NCI-H774 (cell line): ENCODE results near the gene DZIP3.
A peak's percentile ranks its signal among the peaks of the same experiment; 100 is the strongest.

Source experiments
- DNase-seq: peaks from one replicate; lab custom pipeline; 2025; lab: John Stamatoyannopoulos, UW

Gene DZIP3, protein sequence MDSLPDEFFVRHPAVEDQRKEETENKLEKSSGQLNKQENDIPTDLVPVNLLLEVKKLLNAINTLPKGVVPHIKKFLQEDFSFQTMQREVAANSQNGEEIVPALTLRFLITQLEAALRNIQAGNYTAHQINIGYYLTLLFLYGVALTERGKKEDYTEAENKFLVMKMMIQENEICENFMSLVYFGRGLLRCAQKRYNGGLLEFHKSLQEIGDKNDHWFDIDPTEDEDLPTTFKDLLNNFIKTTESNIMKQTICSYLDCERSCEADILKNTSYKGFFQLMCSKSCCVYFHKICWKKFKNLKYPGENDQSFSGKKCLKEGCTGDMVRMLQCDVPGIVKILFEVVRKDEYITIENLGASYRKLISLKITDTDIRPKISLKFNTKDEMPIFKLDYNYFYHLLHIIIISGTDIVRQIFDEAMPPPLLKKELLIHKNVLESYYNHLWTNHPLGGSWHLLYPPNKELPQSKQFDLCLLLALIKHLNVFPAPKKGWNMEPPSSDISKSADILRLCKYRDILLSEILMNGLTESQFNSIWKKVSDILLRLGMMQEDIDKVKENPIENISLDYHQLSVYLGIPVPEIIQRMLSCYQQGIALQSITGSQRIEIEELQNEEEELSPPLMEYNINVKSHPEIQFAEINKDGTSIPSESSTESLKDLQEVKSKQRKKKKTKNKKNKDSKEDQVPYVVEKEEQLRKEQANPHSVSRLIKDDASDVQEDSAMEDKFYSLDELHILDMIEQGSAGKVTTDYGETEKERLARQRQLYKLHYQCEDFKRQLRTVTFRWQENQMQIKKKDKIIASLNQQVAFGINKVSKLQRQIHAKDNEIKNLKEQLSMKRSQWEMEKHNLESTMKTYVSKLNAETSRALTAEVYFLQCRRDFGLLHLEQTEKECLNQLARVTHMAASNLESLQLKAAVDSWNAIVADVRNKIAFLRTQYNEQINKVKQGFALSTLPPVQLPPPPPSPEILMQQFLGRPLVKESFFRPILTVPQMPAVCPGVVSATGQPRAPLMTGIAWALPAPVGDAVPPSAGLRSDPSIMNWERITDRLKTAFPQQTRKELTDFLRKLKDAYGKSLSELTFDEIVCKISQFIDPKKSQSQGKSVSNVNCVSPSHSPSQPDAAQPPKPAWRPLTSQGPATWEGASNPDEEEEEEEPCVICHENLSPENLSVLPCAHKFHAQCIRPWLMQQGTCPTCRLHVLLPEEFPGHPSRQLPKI

DNA sequence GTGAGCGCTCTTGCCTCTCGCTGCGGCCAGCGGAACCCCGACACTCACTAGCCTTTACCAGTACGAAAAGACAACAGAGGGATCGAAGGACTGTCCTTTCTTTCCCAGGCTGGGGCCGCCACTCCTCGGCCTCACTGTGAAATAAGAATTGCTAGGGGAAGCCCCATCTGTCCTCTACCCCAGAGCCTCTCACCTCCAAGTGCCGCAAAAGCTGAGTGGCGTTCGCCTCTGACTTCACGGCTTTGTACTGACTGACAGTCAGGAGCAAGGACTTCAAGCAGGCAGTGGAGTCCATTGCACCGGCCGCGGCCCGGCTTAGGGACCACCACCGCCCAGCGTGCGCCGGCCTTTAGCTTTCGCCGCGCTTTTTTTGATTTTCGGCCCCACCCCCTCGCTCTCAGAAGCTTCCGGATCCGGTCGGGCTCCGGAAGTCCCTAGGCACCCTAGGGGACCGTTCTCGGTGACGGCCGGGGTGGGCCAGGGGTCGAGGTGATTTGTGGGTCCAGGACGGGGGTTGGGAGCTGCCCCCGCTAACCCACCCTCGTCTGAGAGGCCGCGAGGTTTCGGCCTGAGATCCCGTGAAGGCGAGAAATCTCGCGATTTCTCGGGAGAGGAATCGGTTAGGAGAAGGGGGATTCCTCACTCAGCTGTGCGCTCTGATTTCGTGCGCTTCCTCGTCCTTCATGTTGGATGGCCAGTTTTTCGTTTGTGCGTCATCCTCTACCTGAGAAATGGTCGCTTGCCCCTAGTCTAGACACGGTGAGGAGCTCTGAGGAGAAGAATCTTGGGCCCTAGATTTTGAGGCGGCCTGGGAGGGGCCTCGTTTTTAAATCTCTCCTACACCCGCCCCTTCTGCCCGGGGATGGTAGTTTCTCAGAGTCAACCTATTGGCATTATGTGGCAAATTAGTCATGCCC is at the start of gene DZIP3, which contains the start of gene CIP2A:
DZIP3 (plus strand) TSS at position 642 of the 917 bp plus-strand sequence. CDS start 15,685 bp downstream, outside the sequence.
CIP2A (minus strand) TSS at position 358 of the 917 bp plus-strand sequence; CDS start at position 295, 63 bp downstream.
- peak; percentile 73 for DNase-seq

DNA sequence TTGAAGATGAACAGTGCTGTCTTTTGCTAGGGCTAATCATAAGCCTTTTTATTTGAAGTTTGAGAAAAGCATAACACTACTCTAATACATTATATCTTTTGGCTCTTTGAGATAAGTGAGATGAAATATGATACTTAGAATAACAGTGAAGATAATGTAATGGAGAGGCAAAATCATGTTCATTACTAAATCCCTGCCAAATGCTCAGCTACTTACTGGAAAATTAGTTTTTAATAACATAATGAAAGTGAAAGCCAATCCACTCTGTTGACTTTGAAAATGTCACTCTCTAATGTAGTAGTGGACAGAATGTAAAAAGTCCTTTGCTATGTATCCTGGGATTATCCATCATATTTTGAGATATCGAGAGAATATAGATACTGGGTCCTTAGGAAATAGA is 43.3 kb upstream of the DZIP3 start:
- DNase-seq: no peak

DNA sequence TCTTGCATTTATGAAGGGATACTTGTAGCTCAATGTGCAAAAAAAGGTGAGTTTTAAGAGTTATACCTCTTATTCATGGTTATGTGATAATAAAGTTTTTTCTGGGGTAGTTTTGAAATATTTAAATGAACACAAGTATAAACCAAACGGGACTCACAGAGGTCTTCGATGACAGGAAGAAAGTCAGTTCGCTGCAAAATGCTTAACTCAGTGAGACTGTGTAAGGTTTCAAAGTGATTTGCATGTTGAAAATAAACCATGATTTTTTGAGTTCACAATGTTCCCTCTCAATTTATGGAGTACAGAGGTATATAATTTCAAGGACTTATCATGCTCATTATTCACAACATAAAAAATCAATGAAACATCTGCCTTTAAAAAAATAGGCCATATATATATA is 42.8 kb upstream of the DZIP3 start:
- no peak for DNase-seq

DNA sequence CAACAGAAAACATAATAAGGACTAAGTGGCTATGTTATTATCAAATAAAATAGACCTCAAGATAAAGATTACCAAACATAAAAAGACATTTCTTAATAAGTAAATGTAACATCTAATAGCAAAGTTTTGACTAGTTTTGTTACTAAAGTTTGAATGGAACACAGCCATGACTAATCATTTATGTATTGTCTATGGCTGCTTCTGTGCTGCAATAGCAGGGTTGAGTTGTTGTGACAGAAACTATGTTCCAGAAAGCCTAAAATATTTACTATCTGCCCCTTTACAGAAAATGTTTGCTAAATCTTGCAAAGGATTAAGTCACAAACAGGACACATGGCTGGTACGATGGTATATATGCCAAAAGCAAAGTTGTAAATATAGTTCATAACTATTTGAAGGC is 41.2 kb upstream of the DZIP3 start:
- no peak for DNase-seq

DNA sequence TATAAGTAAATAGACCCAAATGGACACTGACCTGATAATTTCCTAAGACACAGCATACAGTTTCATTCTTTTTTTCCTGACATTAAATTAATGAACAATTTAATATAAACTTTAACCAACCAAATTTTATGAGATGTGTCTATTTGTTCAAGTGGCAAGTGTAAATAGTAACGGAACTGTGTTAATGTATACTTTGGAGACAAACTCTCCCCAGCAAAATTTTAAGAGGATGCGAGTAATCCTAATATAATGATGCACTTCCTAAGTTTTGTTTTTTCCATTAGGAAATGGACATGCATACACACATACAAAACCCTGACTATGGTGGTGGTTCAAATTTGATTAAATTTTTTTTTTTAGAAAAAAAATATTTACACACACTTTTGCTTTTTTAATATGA is 40.6 kb upstream of the DZIP3 start:
- DNase-seq: no peak

DNA sequence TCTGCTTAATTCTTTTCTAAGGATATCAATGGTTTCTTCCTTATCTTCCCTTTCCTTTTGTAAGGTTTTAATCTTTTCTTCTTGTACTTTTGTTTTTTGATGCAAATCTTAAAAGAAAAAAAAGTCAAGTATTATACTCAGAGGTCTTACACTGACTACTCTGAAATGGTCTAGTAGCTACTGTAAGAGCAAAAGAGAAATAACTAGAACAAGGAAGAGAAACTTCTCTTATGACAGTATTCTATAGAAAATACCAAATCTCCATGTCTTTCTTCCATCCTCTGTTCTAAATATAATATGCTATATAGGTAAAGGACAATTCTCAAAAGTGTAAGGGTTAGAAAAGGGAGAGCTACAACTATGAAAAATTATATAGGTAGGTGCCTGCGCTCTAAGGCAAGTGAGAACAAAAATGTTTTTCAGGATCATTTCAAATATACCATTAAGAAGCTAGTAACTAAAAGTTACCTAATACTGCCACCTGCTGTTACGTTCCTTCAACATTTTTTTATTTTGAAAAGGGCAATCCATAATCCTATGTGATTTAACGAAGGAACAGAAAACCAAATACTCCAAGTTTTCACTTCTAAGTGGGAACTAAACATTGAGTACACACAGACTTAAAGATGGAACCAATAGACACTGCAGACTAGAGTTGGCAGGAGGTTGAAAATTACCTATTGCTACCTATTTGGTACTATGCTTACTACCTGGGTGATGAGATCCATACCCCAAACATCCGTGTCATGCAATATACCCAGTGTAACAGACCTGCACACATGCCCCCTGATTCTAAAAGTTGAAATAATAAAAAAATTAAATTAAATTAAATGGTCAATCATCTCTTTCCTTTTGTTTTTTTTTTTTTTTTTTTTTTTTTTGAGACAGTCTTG is 37.0 kb upstream of the DZIP3 start:
- no peak for DNase-seq

DNA sequence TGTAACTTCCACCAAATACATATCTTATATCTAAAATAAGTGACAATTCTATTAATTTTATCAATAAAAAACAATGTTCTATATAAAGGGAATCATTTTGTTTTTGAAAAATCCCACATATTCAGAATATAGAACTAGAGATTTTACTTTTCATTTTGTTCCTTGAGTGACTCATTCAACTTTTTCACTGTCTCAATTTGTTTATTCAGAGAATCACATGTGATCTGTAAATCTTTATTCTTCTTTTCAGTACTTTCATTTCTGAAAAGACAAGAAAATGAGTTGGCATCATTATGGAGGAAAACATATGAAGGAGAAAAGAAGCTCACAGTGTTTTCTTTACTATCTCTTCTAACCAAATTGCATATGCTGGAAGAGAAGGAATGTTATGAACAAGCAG is 35.3 kb upstream of the DZIP3 start:
- DNase-seq: no peak

DNA sequence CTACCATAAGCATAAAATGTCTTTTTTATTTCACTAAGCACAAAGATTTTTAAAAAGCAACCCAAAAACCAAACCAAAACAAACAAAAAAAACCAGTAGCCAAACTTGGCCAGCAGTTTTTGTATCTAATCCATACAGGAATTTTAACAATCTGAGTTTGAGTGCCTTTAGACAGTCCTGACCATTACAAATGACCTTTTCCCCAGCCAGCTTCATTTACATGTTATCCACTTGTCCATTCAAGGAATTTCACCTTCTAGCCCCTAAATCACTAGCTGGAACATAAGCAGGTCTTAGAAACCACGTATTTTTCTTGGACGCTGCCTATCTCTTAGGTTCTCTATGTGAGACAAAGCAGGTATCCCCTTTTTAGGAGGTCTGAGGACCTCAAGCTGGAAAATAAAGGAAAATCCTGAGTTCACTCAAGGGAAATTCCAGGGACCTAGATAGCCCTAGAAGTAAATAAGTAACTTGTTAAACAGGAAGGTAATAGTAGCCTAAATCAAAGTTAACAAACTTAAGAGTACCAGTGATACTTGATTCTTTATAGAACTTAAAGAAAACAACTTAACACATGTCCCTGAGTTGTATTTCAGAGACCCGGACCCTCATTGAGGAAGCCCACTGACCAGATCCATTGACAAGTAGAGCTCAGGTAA is 34.5 kb upstream of the DZIP3 start:
- no peak for DNase-seq

DNA sequence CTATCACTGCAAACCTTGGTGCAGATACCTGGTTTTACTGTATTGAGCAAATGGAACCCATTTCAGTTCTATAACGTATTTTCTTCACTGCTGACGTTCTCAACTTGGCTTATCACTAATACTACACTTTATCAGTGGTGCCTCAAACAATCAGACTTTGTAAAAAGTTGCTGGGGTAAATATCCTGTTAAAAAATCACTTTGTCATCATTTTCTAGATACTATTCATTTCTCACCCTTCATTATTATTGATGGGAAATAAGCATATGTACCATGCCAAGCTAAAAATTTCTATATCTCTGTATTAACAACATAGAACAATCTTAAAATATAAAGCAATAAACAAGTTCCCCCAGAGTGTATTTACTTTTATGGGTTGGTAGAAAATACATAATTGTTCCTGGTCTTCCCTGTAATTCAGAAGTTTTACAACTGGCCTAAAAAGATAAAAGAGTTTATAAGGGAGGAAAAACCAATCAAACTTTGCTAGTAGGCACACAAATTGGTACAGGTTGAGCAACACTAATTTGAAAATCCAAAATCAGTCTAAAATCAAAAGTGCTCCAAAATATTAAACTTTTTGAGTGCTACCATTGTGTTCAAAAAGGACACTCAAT is 33.4 kb upstream of the DZIP3 start:
- DNase-seq: no peak

DNA sequence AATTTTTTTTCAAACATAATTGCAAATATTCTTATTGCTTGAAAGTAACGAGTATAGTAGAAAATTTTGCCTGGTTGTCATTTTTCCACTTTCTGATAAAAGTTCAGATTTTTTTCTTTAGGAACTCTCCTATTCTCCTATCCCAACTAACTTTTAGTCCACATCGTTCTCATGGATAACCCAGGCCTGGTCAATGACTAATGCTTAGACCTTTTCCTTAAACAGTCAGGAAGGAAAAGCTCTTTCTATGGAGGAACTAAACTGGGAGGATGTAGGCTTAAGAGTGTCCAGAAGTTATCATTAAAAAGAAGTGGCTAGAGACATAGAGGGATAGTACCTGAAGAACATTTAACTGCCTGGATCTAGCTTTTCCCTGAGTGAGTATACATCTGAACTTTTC is 27.0 kb upstream of the DZIP3 start:
- no peak for DNase-seq

DNA sequence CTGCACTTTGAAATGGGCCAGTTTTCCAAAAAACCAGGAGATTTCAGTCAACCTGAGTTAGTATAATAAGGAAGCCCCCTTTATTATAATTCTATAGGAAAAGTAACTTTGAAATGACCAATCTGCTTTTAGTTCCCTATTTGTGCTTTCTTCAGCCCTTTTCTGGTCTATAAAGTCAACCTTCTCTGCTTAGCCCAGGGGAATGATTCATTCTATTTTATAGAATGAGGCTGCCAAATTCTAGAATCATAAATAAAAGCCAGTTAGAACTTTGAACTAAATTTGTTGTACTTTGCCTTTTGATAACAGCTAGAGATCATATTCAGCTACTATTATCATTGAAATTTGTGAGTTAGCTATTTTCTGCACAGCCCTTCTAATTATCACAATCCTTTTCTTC is 25.0 kb upstream of the DZIP3 start:
- no peak for DNase-seq

DNA sequence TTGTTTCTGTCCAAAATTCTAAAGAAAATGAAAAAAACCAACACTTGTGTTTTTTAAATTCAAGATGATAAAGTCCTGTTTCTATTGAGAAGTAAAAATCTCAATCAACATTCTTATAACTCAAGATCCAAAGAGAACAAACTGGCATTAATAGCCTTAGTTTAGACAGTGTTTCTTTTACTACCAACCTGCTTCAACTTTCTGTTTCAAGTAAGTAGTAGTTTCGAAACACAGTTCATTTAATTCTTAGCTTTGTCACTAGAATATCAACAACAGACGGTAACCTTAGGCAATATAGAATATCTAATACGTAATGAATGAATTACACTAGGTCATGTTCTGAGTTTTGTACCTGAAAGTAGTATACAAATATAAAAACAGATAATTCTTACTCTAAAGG is 24.0 kb upstream of the DZIP3 start:
- no peak for DNase-seq

DNA sequence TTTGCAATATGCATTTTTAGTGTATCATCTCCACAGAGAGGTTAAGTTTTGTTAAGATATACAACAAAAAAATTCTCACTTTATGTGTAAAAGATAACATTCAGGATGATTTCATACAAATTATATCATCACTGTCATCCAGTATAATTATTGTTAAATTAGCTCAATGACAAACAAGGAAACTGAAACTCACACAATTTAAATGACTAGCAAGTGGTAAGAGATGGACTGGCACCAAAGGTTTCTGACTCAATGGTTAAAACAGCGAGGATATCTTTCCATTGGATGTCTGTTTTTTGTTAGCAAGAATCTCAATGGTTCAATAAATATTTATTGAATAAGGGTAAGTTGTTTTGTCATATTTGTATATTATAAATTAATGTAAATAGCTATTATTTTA is 22.9 kb upstream of the DZIP3 start:
- DNase-seq: no peak

DNA sequence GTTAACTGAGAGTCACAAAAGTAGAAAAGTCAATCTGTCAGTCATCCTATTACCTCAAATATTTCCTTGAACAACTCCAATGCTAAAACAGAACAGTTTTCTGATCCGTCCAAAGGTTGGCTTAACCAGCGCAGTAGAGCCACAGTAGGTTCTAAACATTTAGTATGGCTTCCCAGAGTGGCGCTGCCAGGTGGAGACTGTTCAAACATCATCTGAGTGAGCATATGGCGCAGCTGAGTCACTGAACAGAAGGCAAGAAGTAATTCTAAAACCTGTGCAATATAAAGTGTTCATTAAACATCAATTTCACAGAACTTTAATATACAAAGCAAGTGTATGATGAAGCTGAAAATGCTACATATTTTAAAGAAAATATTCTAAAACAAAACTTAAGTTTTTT is 20.2 kb upstream of the DZIP3 start:
- no peak for DNase-seq

DNA sequence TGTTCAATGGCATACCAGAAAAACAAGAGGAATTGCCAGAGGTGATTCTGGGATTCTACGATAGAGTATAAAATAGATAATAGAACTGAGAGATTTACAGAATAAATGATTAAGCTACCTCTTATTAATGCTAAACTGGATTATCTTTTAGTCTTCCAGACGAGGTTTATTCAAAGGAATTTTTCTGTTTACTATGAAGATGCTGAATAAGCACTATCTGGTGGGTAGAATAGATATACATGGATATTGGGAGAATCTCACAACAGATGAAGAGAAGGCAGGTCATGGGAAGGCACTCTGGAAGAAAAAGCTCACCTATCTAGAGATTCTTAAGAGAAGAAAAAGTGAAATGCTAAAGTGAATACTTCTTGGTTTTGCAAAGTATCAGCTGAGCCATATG is 11.5 kb upstream of the DZIP3 start:
- DNase-seq: no peak

DNA sequence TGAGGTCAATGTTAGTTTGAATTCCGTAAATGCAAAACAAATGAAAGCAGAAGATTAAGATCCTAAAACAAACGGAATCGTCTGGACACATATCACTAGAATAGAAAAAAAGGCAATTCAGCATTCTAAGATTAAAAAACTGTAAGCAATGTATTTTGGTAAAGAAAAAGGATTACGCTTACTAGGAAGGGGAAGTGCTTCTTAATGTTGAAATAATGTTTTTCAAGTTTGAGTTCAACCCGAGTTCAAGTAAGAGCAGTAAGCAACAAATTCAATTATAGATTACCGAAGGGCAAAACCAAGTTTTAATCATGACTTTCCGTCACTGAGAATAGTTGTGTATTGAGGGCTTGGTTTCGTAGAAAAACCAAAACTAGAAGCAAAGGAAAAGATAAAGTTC is 921 bp upstream of the DZIP3 start:
- DNase-seq: no peak

DNA sequence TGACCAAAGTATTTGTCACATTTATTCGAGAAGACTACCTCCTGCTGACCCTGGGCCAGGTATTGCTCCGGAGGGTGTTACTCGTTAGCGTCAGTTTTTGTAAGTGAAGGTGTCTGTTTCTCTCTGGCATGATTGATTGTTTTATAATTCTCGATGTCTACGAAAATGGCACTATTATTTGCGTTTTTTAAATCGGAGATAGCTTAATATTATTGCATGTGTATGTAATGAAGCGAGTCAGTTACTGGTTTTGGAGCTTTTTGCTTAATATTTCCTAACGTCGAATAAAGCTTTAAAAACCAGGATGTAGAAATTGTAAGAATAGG is 439 bp downstream of the DZIP3 start:
- no peak for DNase-seq

DNA sequence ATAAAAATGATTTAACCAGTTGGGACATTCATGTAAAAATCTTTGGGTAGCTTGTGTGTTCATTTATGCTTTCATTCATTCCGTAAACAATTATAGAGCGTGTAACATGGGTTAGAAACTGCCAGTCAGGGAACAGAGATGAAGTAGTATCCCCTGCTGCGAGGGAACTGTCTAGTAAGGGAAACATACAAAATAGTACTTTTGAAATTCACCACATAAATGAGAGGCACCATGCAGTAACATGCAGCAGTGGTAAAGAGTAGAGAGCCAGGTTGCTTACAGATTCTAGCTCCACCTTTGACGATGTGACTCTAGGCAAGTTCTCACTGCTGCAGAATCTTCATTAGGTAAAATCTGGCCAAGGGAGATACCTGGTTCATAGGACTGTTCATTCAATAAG is 938 bp downstream of the DZIP3 start:
- no peak for DNase-seq

DNA sequence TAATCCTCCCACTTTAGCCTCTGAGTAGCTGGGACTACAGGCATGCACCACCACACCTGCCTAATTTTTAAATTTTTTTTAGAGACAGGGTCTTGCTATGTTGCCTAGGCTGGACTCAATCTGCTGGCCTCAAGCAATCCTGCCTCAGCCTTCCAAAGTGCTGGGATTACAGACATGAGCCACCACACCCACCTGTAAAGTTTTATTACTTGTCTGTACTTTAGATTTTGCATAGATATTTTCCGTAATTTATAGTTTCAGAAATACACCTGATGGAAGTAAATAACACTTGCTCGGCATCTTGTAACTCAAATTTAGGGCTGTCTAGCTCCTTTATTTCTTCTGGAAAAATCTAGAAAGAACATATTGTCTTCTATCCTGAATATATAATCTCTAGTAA is 5.8 kb downstream of the DZIP3 start:
- DNase-seq: no peak

DNA sequence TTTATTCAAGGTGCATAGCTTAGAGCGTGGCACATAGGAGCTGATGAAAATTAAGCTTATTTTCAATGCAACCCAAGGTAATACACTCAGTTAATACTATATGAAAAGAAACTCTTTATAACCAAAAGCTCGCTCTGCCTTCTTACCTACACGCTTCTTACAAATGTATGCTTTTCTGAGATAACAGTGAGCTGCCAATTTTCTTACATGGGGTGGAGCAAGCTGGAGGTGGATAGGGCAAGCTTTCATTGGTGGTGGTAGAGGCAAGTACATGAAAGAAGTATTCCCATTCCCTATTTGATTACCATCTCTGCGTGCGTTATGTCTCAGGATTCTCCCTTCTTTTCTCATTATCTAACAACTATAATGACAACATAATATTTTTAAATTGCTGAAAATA is 8.9 kb downstream of the DZIP3 start:
- no peak for DNase-seq
